ENCODE measurements around the gene ABHD13. TPM values are rescaled to one million over a fixed set of nuclear protein-coding genes. Genes with fewer than 3 reads are reported as not detected.
"Not testable (repeated sequence)": the region's sequence is repeated elsewhere in the genome, so short reads cannot be mapped to it uniquely, and the experiment has no call there.

Gene ABHD13
- total RNA-seq, 2 donors from 2014 or later, result 8.0 to 10.2 TPM

- peaks cover 2% of the 10 kb centered on the region for H3K4me1 Mint-ChIP-seq
- no peaks in the 10 kb centered on the region for H3K27me3 Mint-ChIP-seq (ENCODE audit: insufficient read depth)
- no peaks in the 10 kb centered on the region for H3K9me3 ChIP-seq (ENCODE audit: control insufficient read depth, low read length)
- H3K4me3 Mint-ChIP-seq, result no peak overlapping the region
- no peaks in the 10 kb centered on the region for H3K4me1 ChIP-seq (ENCODE audit: control insufficient read depth, insufficient read depth, low read length)
- 88% methylated on average over 8 to 10 of the region's 10 CpGs for WGBS, 2 experiments (ENCODE audit: insufficient coverage in 1 of 2, insufficient read length in 1 of 2)
- H3K9me3 Mint-ChIP-seq, result no peaks in the 10 kb centered on the region
- H3K27ac Mint-ChIP-seq, result no peak overlapping the region
- H3K27ac ChIP-seq (ENCODE audit: low read depth, low read length), result no peak overlapping the region
- no peaks in the 10 kb centered on the region for H3K36me3 ChIP-seq (ENCODE audit: control insufficient read depth, insufficient read depth, low read length)
- H3K36me3 Mint-ChIP-seq (ENCODE audit: low read depth), result peaks cover 2% of the 10 kb centered on the region
- H3K9ac ChIP-seq (ENCODE audit: extremely low read depth, low read length, poor library complexity, severe bottlenecking), result no peak overlapping the region
- H3K27me3 ChIP-seq (ENCODE audit: control insufficient read depth, insufficient read depth, low read length, poor library complexity, severe bottlenecking), result no peaks in the 10 kb centered on the region
- no peak for DNase-seq
- H3K4me3 ChIP-seq (ENCODE audit: low read length), result no peak overlapping the region
- TF ChIP-seq CTCF (conservative IDR thresholded peaks at IDR 0.05), result no peak
Observed at GRCh38 chr13:108266321-108266990, 48.3 kb downstream of the ABHD13 start.

GRCh38 chr13:108267347-108267746, 49.2 kb downstream of the ABHD13 start:
- no peaks in the 10 kb centered on the region for H3K9me3 ChIP-seq (ENCODE audit: control insufficient read depth, low read length)
- no peak overlapping the region for H3K27ac ChIP-seq (ENCODE audit: low read depth, low read length)
- no peak overlapping the region for H3K4me3 ChIP-seq (ENCODE audit: low read length)
- H3K27me3 Mint-ChIP-seq (ENCODE audit: insufficient read depth), result no peaks in the 10 kb centered on the region
- H3K9me3 Mint-ChIP-seq, result no peaks in the 10 kb centered on the region
- H3K36me3 ChIP-seq (ENCODE audit: control insufficient read depth, insufficient read depth, low read length), result no peaks in the 10 kb centered on the region
- H3K4me3 Mint-ChIP-seq, result no peak overlapping the region
- no peak overlapping the region for H3K9ac ChIP-seq (ENCODE audit: extremely low read depth, low read length, poor library complexity, severe bottlenecking)
- H3K27ac Mint-ChIP-seq, result no peak overlapping the region
- peaks cover 2% of the 10 kb centered on the region for H3K36me3 Mint-ChIP-seq (ENCODE audit: low read depth)
- no peak for TF ChIP-seq CTCF (conservative IDR thresholded peaks at IDR 0.05)
- 78 to 94% methylated on average over 2 to 4 of the region's 4 CpGs for WGBS, 2 experiments (ENCODE audit: insufficient coverage in 1 of 2, insufficient read length in 1 of 2)
- no peak for DNase-seq
- H3K4me1 ChIP-seq (ENCODE audit: control insufficient read depth, insufficient read depth, low read length), result no peaks in the 10 kb centered on the region
- no peaks in the 10 kb centered on the region for H3K27me3 ChIP-seq (ENCODE audit: control insufficient read depth, insufficient read depth, low read length, poor library complexity, severe bottlenecking)
- H3K4me1 Mint-ChIP-seq, result peaks cover 2% of the 10 kb centered on the region

- H3K27me3 ChIP-seq (ENCODE audit: control insufficient read depth, insufficient read depth, low read length, poor library complexity, severe bottlenecking); H3K27ac Mint-ChIP-seq; H3K27me3 Mint-ChIP-seq (ENCODE audit: insufficient read depth); H3K9ac ChIP-seq (ENCODE audit: extremely low read depth, low read length, poor library complexity, severe bottlenecking); DNase-seq; H3K4me1 ChIP-seq (ENCODE audit: control insufficient read depth, insufficient read depth, low read length); H3K4me3 Mint-ChIP-seq; H3K4me3 ChIP-seq (ENCODE audit: low read length); H3K36me3 Mint-ChIP-seq (ENCODE audit: low read depth); H3K9me3 ChIP-seq (ENCODE audit: control insufficient read depth, low read length); H3K4me1 Mint-ChIP-seq; H3K36me3 ChIP-seq (ENCODE audit: control insufficient read depth, insufficient read depth, low read length); H3K9me3 Mint-ChIP-seq; H3K27ac ChIP-seq (ENCODE audit: low read depth, low read length): not testable (repeated sequence)
- 100% methylated on average over 1 of the region's 3 CpGs; no CpG with 5 or more reads in 1 of the 2 experiments for WGBS, 2 experiments (ENCODE audit: insufficient coverage in 1 of 2, insufficient read length in 1 of 2)
Observed at GRCh38 chr13:108267855-108268254, 49.7 kb downstream of the ABHD13 start.

All from endodermal cell (in vitro differentiated cells).